IMR-90 (cell line): ENCODE results near the gene VPS4B.

ENCODE experiments used
- CHD1 ChIP-seq: IDR thresholded peaks from 2 replicates; pipeline ENCODE4 v1.6.1; 2012; ENCODE audit warnings: low read depth, low read length, improper control_type of control experiment
- CTCF ChIP-seq: conservative IDR thresholded peaks from 2 replicates; pipeline ENCODE4 v1.5.1; 2012; ENCODE audit warnings: mild to moderate bottlenecking, low read depth, low read length, improper control_type of control experiment
- ELK1 ChIP-seq: fragments of 150-350 bp; IDR thresholded peaks from 2 replicates; pipeline ENCODE4 v1.6.1; 2016; ENCODE audit warnings: low read depth, mild to moderate bottlenecking, low read length, moderate library complexity, borderline replicate concordance
- POLR2A ChIP-seq: IDR thresholded peaks from 2 replicates; pipeline ENCODE4 v1.6.1; 2012; ENCODE audit warnings: mild to moderate bottlenecking, low read depth, low read length
- RAD21 ChIP-seq: IDR thresholded peaks from 2 replicates; pipeline ENCODE4 v1.6.1; 2012; ENCODE audit warnings: low read length, improper control_type of control experiment
- RCOR1 ChIP-seq: IDR thresholded peaks from 2 replicates; pipeline ENCODE4 v1.6.1; 2012; ENCODE audit warnings: mild to moderate bottlenecking, low read length, improper control_type of control experiment; ENCODE audit not compliant: insufficient replicate concordance
- RFX5 ChIP-seq: IDR thresholded peaks from 2 replicates; pipeline ENCODE4 v1.8.0; 2012; ENCODE audit warnings: low read depth, mild to moderate bottlenecking, low read length, moderate library complexity
- SMC3 ChIP-seq: fragments of 150-350 bp; IDR thresholded peaks from 2 replicates; pipeline ENCODE4 v1.6.1; 2016; ENCODE audit warnings: low read depth, mild to moderate bottlenecking, antibody characterized with exemption, low read length, moderate library complexity

DNA sequence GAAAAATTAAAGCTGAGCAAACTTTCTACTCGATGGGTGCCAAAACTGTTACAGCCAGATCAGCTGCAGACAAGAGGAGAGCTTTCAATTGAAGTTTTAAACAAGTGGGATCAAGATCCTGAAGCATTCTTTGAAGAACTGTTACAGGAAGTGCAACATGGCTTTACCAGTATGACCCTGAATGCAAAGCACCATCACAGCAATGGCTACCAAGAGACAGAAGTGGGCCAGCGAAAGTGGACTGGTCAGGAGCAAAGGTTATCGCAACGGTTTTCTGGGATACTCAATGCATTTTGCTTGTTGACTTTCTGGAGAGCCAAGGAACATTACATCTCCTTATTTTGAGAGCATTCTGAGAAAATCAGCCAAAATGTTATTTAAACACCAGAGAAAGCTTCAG, 45.4 kb upstream of the VPS4B start:
- no peak for TF ChIP-seq RCOR1
- no peak for TF ChIP-seq RFX5
- no peak for TF ChIP-seq RAD21
- TF ChIP-seq CTCF: no peak
- no peak for TF ChIP-seq SMC3
- TF ChIP-seq POLR2A: no peak
- no peak for TF ChIP-seq CHD1
- TF ChIP-seq ELK1: no peak
